HG02759 (cell line): ENCODE measurements around the gene EDN3.

Source experiments
- ATAC-seq: cut with Tn5 transposase; IDR thresholded peaks from one replicate; pipeline ENCODE4 v1.9.1; 2021; ENCODE audit warnings: mild to moderate bottlenecking, moderate library complexity; ENCODE audit not compliant: unreplicated experiment

Gene EDN3

DNA sequence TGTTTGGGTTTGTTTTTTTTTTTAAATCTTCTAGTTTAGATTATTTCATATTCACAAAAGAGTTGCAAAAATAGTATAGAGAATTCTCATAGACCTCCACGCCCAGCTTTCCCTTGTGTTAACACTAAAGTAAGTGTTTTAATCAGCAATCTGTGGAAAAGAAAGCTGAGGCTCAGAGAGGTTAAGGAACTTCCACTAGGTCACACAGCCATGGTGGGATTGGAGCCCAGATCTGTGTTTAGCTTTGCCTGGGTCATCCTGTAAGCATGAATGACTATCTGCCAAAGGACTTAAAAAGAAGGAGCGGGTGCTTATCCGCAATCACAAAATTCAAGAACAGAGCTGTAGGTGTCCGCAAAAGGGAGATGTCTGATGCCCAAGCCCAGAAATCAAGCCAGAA lies 60.5 kb downstream of the EDN3 start:
- no peak for ATAC-seq

- ATAC-seq: no peak
These were observed 61.0 kb downstream of the EDN3 start for GRCh38 chr20:59361411-59361810.

DNA sequence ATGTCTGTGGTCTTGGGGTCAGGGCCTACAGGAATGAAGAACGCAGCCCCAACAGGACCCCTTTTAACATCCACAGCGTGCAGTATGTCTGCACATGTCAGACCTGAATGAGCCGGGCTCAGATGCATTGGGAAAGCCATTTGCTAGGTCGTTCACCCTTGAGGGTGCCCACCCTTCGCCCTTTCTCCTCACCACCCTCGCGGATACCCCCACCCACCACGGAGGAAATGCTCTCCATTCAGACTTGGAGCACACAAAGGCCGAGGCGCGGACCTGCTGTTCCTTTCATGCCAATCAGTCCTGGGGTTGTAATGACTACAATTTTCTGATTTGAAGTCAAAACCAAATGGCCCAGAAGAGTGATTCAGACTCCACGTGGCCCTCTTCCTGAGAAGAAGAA lies 62.7 kb downstream of the EDN3 start:
- ATAC-seq: no peak

- no peak for ATAC-seq
These were observed 64.2 kb downstream of the EDN3 start for GRCh38 chr20:59364611-59365010.

GRCh38 chr20:59365611-59366285 lies 65.3 kb downstream of the EDN3 start:
- no peak for ATAC-seq

DNA sequence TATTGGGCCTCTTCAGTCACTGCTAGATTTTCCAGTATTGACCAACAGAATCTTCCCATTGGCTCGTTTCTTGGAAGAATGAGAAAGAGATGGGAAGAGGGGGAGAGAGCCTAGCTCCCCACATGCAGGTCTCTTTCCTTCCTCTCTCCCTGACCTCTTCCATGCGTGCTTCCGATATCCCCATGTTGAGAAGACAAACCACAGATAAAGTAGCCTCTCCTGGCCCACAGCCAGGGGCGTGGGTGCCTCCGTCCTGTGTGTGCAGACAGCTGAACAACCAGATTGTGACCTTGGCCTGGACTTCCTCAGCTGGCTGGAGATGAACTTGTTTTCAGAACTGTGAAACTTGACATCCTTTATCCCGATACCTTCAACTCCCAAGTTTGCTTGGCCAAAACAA lies 71.0 kb downstream of the EDN3 start:
- no peak for ATAC-seq

DNA sequence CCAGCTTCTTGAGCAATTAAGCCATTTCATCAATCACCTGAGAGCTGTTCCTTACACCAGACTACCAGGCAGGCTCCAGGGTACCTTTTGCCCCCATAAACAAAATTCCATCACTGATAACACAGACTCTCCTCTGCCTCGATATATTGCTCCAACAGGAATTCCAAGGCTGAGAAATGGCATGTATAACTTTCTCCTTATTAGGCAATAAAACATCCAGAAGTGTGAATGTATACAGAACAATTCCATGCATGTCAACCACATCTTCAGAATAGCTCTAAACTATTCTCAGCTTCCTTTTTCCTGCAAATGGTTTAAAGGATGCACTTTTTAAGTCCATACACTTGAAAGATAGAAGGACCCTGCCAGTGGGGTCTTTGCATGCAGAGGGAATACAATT lies 73.8 kb downstream of the EDN3 start:
- ATAC-seq: no peak

- no peak for ATAC-seq
These were observed 75.1 kb downstream of the EDN3 start for GRCh38 chr20:59375541-59375940.
